Measurements from ENCODE around the gene WNT3A.
A peak's percentile ranks its signal among the peaks of the same experiment; 100 is the strongest.

WNT3A gene

DNA sequence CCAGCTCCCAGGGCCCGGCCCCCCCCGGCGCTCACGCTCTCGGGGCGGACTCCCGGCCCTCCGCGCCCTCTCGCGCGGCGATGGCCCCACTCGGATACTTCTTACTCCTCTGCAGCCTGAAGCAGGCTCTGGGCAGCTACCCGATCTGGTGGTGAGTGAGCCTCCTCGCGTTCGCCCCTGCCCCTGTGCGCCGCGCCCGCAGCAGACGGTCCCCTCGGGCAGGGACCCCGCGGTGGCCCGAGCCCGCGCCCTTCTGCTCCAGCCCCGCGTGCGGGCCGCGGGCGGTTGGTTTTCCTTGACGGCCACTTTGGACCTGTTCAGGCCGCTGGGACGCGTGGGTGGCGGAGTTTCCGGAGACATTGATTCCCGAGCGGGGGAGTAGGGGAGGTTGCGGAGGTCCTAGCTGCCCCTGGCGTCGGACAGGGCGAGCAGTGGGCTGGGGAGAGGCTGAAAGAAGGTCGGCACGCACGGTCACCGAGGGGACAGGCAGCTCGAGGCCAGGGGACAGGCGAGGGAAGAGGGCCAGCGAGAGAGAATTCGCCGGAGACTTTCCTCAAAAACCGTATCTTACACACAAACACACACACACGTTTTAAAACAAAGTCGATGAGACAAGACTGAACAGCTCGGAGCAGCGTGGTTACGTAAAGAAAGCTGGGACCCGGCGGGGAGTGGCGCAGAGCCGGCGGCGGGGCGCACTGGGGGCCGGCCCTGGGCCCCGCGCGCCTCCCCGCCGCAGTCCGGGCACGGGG lies 427 bp downstream of the WNT3A start:
- no peak overlapping the region for H3K4me3 ChIP-seq (ENCODE audit: low read depth, low read length)
- no peak for TF ChIP-seq POLR2A (IDR thresholded peaks at IDR 0.05; ENCODE audit: extremely low read depth, insufficient read length)
- TF ChIP-seq, protein P1, sequence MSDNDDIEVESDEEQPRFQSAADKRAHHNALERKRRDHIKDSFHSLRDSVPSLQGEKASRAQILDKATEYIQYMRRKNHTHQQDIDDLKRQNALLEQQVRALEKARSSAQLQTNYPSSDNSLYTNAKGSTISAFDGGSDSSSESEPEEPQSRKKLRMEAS (IDR thresholded peaks at IDR 0.05; ENCODE audit: low read depth, low read length): no peak
- TF ChIP-seq, protein P2, sequence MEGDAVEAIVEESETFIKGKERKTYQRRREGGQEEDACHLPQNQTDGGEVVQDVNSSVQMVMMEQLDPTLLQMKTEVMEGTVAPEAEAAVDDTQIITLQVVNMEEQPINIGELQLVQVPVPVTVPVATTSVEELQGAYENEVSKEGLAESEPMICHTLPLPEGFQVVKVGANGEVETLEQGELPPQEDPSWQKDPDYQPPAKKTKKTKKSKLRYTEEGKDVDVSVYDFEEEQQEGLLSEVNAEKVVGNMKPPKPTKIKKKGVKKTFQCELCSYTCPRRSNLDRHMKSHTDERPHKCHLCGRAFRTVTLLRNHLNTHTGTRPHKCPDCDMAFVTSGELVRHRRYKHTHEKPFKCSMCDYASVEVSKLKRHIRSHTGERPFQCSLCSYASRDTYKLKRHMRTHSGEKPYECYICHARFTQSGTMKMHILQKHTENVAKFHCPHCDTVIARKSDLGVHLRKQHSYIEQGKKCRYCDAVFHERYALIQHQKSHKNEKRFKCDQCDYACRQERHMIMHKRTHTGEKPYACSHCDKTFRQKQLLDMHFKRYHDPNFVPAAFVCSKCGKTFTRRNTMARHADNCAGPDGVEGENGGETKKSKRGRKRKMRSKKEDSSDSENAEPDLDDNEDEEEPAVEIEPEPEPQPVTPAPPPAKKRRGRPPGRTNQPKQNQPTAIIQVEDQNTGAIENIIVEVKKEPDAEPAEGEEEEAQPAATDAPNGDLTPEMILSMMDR (IDR thresholded peaks at IDR 0.05; ENCODE audit: low read depth, low read length): no peak
- no peak for TF ChIP-seq MYC (IDR thresholded peaks at IDR 0.05; ENCODE audit: low read depth, low read length)
- DNase-seq (ENCODE audit: low read depth): no peak

DNA sequence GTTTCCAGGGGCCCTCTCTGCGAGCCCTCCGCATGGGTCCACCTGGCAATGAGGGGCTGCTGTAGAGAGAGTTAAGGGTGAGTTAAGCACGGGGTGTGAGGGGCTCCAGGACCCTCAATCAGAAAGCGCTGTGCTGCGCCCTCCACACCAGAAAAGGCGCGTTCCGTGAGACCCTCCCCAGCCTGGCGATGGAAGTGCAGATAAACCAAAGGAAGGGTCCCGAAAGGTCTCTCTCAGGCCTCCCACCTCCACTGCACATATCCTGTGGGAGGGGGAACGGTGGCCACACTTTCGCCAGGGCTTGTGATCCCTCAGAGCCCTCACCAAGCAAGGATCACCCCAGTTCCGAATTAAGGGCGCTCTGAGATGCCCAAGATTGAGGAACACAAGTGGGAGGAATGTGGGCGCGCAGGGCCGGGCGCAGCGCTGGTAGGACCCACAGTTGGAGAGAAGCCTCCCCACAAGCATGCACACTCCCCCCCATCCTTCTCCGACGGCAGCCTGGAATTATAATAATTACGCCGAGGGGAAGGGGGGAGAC lies 1.1 kb downstream of the WNT3A start:
- DNase-seq (ENCODE audit: low read depth): no peak
- TF ChIP-seq, protein P2 (IDR thresholded peaks at IDR 0.05; ENCODE audit: low read depth, low read length): no peak
- H3K4me3 ChIP-seq (ENCODE audit: low read depth, low read length): no peak overlapping the region

DNA sequence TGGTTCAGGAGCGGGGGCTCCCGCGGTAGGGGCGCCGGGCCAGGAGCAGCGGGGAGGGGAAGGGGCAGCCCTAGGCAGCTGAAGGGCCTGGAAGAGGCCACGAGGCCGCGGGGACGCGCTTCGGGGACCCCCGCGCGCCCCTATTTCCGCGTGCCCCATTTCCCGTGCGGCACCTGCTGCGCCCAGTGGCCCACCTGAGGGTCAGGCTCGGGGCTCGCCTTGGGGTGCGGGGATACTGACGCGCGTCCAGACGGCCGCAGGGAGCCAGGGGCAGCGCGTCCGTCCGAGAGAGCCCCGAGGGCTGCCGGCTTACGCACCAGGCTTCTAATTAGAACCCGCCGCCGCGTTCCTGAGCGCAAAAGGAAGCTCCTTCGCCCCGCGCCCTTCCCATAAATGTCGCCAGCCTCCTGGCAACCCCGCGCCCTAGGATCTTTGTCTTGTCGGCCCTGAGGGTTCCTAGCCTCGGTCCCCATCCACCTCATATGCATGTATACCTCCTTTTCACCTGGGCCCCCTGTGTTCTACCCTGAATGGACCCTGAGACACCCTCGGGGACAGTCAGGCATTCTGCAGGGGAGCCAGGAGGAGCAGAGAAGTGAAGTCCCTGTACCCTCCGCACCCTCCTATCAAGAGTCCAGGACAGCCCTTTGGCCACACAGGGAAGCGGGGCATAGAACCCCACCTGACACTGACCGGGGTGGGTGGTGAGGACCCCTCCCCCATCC lies 1.8 kb downstream of the WNT3A start:
- DNase-seq (ENCODE audit: low read depth): no peak
- H3K4me3 ChIP-seq (ENCODE audit: low read depth, low read length): no peak overlapping the region
- TF ChIP-seq, protein P1 (IDR thresholded peaks at IDR 0.05; ENCODE audit: low read depth, low read length): no peak
- no peak for TF ChIP-seq POLR2A (IDR thresholded peaks at IDR 0.05; ENCODE audit: extremely low read depth, insufficient read length)
- TF ChIP-seq, protein P2 (IDR thresholded peaks at IDR 0.05; ENCODE audit: low read depth, low read length): no peak

DNA sequence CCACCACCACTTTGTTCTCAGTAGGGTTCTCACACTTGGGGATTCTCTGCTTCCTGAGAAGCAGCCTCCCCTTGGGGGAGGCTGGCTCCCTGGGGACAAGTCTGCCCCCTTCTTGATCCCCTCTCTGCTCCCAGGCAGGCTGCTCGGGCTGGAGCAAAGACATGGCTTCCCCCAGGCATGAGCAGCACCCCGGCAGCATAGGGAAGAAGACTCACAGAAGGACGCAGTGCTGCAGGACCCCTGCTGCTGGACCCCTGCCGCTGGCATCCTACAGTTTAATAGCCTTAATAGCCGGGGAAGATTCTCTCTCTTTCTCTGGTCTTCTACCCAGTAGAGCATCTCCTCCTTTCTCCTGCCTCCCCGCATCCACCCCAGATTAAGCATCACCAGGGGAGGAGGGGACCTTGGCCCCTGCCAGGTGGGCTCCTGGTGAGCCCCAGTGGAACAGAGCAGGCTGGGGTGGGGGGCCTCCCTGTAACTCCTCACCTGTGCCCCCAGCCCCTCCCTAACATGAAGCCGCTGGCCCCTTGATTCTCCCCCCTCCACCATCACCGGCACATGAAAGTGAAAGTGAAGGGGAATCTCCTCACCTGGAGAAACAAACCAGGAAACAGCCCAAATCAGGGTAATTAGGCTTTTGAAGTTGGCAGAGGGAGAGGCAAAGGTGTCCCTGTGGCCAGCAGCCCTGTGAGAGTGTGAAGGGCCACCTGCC lies 2.5 kb downstream of the WNT3A start:
- TF ChIP-seq, protein P1 (IDR thresholded peaks at IDR 0.05; ENCODE audit: low read depth, low read length): no peak
- TF ChIP-seq MYC (IDR thresholded peaks at IDR 0.05; ENCODE audit: low read depth, low read length) (no peak), POLR2A (IDR thresholded peaks at IDR 0.05; ENCODE audit: extremely low read depth, insufficient read length) (no peak)
- TF ChIP-seq, protein P2 (IDR thresholded peaks at IDR 0.05; ENCODE audit: low read depth, low read length): no peak
- no peak overlapping the region for H3K4me3 ChIP-seq (ENCODE audit: low read depth, low read length)
- no peak for DNase-seq (ENCODE audit: low read depth)

DNA sequence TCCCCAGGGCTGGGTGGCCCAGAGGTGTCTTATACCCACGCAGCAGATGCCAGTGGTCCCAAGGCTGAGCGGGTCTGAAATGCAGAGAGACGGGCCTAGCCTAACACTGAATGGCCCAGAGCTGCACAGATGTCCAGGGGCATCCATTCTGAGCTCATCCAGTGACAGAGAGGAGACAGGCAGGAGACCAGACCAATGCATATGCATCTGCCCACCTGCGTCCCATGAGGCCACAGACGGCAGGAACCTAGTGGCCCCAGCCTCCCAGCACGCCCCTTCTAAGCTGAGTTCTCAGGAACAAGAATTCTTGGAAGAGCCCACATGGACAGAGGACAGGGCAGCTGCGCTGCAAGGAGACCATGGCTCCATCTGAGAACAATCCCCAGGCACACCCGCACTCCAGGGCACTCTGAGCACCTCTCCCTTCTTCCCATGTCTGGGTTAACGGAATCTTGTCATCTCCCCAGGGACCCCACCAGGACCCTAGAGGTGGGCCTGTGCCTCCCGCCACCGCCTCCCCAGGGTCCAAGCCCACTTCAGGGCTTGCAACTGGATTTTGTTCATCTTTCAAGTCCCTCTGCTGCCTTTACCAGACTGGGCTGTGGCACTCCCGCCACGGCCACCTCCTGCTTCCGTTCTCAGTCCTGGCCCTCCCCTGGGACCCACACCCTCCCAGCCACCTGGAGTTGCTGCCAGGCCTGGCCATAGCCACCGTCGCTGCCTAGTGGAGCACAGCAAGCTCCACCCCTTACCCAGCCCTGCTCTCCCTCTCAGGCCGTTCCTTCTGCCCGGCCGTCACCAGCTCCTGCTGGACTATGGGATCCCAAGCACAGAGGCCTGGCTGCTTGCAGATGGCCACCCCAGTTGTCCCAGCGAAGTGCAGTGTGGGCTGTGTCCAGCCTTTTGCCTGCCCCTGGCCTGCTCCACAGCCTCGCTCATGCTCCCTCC lies 3.3 kb downstream of the WNT3A start:
- no peak overlapping the region for H3K4me3 ChIP-seq (ENCODE audit: low read depth, low read length)
- peak; percentile 18 for DNase-seq (ENCODE audit: low read depth)
- no peak for TF ChIP-seq MYC (IDR thresholded peaks at IDR 0.05; ENCODE audit: low read depth, low read length)
- no peak for TF ChIP-seq POLR2A (IDR thresholded peaks at IDR 0.05; ENCODE audit: extremely low read depth, insufficient read length)
- TF ChIP-seq, protein P1 (IDR thresholded peaks at IDR 0.05; ENCODE audit: low read depth, low read length): no peak
- TF ChIP-seq, protein P2 (IDR thresholded peaks at IDR 0.05; ENCODE audit: low read depth, low read length): no peak

Data from NB4 (cell line).